SK-N-MC (cell line): ENCODE measurements around the gene FKBP5.

Experiments used
- EZH2 ChIP-seq: fragments of 200-600 bp; sonication (generic); IDR thresholded peaks from one replicate; pipeline ENCODE4 v1.6.1; 2017; ENCODE audit warnings: antibody characterized with exemption
- POLR2AphosphoS5 ChIP-seq: IDR thresholded peaks from 2 replicates; pipeline ENCODE4 v1.6.1; 2012; ENCODE audit warnings: mild to moderate bottlenecking, low read depth, low read length, borderline replicate concordance

- no peak for TF ChIP-seq POLR2AphosphoS5
- TF ChIP-seq EZH2: no peak
Measured at GRCh38 chr6:35609588-35609987, 79.1 kb downstream of the FKBP5 start.
